ENCODE results near the gene CHCHD6.
"Not testable (repeated sequence)": the region's sequence is repeated elsewhere in the genome, so short reads cannot be mapped to it uniquely, and the experiment has no call there.

Gene CHCHD6

DNA sequence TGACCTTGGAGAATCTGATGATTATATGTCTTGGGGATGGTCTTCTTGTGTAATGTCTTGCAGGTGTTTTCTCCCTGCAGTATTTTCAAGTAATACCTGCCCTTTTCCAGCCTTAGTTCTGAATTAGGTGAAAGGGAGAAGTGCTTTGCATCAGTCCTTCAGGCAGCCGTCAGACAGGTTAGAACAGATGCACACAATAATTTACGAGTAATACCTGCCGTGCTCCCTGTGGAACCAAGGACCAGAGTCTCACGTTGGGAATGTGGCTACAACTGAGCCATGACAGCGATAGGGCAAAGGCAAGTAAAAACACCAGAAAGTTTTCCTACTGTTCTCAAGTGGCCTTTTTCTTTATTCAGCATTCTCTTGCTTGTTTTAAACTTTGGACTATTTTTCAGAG lies 69.1 kb downstream of the CHCHD6 start:
- DNase-seq: no peak

DNA sequence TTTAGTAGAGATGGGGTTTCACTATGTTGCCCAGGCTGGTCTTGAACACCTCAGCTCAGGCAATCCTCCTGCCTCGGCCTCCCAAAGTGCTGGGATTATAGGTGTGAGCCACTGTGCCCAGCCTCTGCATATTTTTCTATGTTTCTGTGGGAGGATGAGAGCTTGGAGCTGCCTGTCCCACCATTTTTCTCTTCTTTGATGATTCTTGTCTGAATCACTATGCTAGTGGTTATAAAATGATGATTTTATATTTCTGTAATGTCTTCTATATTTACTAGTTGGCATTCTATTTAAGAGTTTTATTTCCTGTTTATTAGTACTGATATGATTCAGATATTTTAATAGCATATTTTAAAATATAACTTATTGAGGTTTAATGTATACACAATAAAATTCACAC lies 69.7 kb downstream of the CHCHD6 start:
- DNase-seq: no peak

DNA sequence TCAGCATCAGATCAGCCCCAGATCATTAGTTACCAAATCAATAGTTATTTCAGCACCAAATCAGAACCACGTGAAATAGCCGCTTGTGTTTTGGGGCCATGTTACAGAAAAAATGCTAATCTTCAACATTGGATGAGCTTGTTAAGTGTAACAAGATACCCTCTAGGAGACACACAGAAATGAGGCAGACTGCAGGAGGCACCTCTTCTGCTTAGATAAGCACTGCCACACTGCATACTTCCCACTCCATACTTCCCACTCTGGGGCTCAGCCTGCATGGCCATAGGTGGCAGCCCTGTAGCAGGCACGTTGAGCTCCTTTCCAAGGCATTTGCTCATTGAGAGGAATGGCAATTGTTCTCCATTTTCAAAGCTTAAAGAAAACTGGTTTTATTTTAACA lies 73.3 kb downstream of the CHCHD6 start:
- DNase-seq: no peak

DNA sequence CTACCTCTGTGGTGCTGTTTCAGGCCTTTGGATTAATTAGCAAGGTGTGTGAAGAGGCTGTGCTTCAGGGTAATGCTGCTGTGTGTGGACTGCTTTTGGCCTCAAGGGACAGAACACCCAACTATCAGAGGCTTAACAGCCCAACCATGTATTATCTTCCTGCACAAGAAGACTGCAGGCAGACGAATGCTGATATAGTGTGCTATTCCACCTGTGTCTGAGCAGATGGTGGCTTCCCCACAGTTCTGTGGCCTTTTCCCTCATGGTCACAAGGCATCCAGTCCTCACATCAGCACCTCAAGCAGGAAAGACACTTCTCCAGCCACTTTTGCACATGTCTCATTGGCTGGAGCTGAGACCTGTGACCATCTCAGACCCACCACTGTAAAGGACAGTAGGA lies 76.6 kb downstream of the CHCHD6 start:
- no peak for DNase-seq

DNA sequence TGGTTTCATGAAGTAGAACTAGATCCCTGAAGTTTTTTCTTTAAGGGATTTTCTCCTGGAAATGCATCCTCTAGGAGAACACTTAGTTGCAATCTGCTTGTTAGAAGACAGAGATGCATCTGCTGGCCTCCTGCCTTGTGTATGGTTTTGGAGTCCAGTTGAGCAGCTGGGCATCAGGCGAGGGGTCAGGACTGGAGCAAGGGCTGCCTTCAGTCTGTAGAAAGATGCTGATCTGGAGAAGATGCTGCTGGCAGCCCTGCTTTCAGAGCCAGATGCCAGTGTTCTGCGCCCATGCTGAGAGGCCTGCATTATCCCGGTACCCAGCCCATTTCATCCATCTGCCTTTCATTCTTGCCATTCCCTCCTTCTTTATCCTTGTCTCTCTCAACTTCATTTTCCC lies 77.4 kb downstream of the CHCHD6 start:
- DNase-seq: no peak

GRCh38 chr3:126781889-126782491 lies 78.0 kb downstream of the CHCHD6 start:
- DNase-seq: no peak

GRCh38 chr3:126782536-126782935 lies 78.5 kb downstream of the CHCHD6 start:
- no peak for DNase-seq

GRCh38 chr3:126784254-126784653 lies 80.2 kb downstream of the CHCHD6 start:
- DNase-seq: no peak

GRCh38 chr3:126791320-126791719 lies 87.3 kb downstream of the CHCHD6 start:
- not testable (repeated sequence) for DNase-seq

DNA sequence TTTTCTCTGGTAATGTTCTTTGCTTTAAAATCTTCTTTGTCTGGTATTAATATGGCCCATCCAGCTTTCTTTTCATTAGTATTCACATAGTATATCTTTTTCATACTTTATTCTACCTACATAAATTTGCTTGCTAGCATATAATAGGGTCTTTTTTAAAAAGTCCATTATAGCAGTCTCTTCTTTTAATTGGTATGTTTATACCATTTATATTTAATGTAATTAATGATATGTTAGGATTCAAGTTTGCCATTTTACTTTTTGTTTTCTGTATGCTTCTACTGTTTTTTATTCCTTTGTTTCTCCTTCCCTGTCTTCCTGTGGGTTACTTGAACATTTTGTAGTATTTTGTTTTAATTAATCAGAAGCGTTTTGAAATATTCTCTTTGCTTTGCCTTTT lies 89.0 kb downstream of the CHCHD6 start:
- no peak for DNase-seq

GRCh38 chr3:126797563-126797962 lies 93.5 kb downstream of the CHCHD6 start:
- no peak for DNase-seq

- DNase-seq: no peak
Measured at GRCh38 chr3:126798521-126798920, 94.5 kb downstream of the CHCHD6 start.

DNA sequence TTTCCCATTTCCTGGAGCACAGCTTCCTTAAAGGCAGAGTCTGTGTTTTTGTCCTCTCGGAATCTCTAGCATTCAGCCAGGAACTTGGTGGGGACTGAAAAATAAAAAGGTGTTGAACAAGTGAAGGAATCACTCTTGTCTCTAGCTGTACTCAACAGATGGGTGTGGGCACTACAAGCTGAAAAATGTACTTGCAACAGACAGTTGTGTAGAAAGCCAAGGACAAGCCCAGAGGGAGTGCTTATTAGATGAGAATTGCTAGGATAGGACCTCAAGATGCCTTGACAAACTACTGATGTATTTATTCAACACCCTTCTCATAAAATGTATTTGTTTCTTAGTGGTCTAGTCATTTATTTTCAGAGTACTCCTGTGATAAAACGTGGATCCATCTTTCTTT lies 95.1 kb downstream of the CHCHD6 start:
- no peak for DNase-seq

DNA sequence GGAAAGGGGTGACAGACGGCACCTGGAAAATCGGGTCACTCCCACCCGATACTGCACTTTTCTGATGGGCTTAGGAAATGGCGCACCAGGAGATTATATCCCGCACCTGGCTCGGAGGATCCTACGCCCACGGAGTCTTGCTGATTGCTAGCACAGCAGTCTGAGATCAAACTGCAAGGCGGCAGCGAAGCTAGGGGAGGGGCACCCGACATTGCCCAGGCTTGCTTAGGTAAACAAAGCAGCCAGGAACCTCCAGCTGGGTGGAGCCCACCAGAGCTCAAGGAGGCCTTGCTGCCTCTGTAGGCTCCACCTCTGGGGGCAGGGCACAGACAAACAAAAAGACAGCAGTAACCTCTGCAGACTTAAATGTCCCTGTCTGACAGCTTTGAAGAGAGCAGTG lies 97.3 kb downstream of the CHCHD6 start:
- DNase-seq: not testable (repeated sequence)

DNA sequence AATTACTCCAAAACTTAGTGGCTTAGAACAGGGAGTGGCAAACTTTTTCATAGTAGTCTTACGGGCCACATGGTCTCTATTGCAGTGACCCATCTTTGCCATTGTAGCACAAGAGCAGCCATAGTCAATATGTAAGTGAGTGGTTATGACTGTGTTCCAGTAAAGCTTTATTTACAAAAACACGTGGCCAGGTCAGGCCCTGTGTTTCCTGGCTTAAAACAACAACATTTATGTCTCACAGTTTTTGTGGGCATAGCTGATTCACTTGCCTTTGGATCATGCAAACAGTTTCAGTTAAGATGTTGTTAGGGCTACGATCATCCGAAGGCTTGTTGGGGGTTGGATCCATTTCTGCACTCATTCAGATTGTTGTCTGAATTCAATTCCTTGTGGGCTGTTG lies 103.8 kb downstream of the CHCHD6 start:
- DNase-seq: no peak

- DNase-seq: no peak
Measured at GRCh38 chr3:126811530-126811929, 107.5 kb downstream of the CHCHD6 start.

DNA sequence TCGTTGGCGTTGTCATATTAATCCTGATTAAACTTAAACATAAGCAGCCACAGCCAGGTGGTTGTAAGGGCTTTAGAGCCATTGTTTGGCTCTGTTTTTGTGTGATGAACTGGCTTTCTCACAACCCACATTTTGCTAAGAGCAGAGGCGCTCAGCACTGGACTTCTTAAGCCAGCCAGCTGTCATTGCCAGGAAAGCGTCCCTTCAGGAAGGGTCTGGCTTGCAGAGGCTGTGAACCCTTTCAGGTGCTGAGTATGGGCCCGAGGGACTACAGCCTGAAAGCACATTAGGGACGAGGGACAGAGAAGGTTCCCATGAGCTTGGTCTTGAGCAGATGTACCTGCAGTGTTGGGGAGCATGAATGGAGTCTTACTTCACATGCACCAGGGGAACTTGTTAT lies 112.3 kb downstream of the CHCHD6 start:
- DNase-seq: no peak

DNA sequence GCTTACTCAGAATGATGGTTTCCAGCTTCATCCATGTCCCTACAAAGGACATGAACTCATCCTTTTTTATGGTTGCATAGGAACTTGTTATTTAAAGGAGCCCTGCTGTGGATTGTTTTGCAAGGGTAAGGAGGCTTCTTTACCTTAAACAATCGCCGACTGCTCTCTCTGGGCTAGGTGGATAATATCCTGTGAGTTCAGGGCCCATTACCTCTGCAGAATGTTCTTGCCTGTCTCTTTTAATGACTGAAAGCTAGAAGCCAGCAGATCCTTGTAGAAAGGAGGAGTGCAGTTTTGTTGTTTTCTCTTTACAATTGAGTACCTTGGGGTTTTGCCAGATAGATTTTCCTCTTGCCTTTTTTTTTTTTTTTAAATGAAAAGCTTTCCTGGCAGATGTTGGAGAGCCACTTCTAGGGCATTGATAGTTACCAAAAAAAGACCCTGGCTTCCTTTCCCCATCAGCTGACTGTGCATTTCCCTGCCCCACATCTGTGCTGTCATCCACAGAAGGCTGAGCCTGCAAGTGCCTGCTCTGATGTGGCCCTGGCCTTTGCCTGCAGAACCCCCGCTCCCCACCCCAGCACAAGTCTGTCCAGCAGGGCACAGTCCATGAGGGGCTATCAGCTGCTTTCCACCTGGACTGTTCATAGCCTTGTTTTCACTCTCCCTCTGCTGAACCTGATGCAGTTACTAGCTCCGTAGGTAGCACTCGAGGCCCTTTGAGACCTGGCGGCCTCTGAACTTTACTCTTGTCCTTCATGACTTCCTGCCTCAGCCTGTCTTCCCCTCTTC lies 113.1 kb downstream of the CHCHD6 start:
- no peak for DNase-seq

DNA sequence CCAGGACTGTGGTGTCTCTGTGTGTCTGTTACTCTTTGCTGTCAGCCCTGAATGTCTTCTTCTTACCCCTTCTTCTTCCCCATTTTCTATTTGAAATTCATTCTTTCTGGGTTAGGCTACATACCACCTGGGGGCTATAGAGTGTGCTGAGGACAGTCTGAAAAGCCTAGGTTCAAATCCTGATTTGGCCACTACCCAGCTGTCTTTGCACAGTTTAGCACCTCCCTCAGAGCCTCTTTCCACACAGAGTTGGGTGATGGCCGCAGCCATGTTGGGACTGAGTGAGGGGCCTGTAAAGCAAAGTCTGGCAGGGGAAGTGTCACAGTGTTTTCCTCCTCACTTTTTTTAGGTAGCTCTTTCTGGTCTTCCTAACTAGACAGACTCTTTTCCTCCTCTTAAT lies 113.7 kb downstream of the CHCHD6 start:
- no peak for DNase-seq

DNA sequence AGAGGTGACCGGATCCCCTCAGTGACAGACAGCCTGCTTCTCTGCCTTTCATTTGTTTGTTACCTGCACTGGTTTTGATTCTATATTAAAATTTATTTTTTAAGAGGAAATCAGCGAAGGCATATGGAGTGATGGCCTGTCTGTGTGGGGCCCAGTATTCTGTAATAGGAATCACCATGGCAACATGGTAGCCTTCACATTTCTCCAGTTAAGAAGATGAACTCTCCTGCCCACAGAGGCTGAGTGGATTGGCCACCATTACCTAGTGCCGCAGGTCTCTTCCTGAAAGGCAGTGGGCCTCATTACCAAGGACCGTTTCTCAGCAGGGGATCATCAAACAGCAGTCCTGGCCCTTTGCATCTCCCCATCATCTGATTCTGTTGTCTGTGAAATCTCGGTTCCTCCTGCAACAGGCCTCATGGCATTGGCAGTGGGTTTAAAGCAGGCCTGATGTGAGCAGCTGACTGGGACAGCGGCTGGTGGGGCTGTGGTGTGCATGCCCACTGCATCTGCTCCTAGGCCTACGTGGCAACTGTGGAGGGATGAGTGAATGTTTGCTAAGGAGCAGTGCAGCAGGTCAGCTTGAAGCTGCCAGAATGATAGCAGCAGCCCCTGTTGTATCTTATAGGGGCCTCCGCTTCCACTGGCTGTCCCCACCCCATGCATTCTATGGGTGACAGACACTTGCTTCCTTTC lies 114.5 kb downstream of the CHCHD6 start:
- DNase-seq: no peak

DNA sequence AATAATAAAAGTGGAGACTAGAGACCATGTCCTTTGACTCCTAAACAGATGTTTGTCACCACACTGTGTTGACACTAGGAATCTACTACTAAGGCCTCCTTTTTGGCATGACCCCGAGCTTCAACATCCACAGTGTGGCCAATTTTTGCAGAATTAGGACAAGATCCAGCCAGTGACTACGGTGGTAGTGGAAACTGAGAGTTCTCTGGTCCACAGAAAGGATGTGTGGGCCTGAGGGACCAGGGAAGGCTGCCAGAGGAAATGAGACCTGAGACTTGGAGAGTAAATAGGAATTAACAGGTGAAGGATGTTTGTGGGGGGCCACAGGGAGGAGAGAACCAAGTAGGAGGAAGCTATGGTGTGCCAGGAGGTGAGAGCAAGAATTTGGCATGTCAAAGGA lies 122.7 kb downstream of the CHCHD6 start:
- no peak for DNase-seq

DNA sequence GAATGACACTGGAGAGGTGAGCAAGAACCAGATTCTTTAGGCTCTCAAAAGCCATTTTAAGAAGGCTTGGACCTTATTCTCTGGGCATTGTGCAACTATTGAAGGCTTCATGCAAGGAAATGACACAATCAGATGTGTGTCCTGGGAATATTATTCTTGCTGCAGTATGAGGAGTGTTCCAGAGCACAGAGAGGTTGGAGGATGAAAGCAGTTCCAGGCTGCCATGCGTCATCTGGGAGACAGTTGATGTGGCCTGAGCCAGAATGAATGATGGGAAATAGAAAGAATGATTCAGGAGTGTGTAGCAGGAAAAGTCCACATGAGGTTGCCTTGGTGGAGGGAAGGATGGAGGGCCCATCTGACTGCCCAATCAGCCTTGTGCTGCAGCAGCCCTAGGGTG lies 123.1 kb downstream of the CHCHD6 start:
- no peak for DNase-seq

- DNase-seq: no peak
Measured at GRCh38 chr3:126828306-126828705, 124.3 kb downstream of the CHCHD6 start.

GRCh38 chr3:126832933-126833332 lies 128.9 kb downstream of the CHCHD6 start:
- no peak for DNase-seq
